Skeletal muscle satellite cell (primary cell): Measurements from ENCODE around the gene AGXT2. TPM values are rescaled to one million over a fixed set of nuclear protein-coding genes. Genes with fewer than 3 reads are reported as not detected.

Experiments
- H3K27me3 ChIP-seq: 2 replicates; pipeline ENCODE4 v1.7.0; 2013; ENCODE audit warnings: low read length; ENCODE audit not compliant: control insufficient read depth, insufficient read depth
- H3K36me3 ChIP-seq: 2 replicates; pipeline ENCODE4 v1.7.0; 2013; ENCODE audit warnings: mild to moderate bottlenecking, control low read depth, low read length; ENCODE audit not compliant: insufficient read depth
- H3K4me1 ChIP-seq: 2 replicates; pipeline ENCODE4 v1.7.0; 2013; ENCODE audit warnings: low read length; ENCODE audit not compliant: control insufficient read depth, insufficient read depth
- H3K4me2 ChIP-seq: 2 replicates; pipeline ENCODE4 v1.7.0; 2013; ENCODE audit warnings: mild to moderate bottlenecking, low read length
- H3K4me3 ChIP-seq: 2 replicates; pipeline ENCODE4 v1.7.0; 2013; ENCODE audit warnings: low read length
- H3K9ac ChIP-seq: 2 replicates; pipeline ENCODE4 v1.7.0; 2013; ENCODE audit warnings: mild to moderate bottlenecking, low read depth, low read length, moderate library complexity
- H3K9me3 ChIP-seq: replicated peaks from 2 replicates; pipeline ENCODE4 v1.7.0; 2013; ENCODE audit warnings: mild to moderate bottlenecking, control low read depth, low read length
- total RNA-seq: library from RNA; depleted of rRNA; stranded (reverse); fragments of >200 nt; gene quantifications from 2 replicates; pipeline ENCODE4 v1.2.3, GENCODE V29; 2012; rRNA removed

Gene AGXT2, protein sequence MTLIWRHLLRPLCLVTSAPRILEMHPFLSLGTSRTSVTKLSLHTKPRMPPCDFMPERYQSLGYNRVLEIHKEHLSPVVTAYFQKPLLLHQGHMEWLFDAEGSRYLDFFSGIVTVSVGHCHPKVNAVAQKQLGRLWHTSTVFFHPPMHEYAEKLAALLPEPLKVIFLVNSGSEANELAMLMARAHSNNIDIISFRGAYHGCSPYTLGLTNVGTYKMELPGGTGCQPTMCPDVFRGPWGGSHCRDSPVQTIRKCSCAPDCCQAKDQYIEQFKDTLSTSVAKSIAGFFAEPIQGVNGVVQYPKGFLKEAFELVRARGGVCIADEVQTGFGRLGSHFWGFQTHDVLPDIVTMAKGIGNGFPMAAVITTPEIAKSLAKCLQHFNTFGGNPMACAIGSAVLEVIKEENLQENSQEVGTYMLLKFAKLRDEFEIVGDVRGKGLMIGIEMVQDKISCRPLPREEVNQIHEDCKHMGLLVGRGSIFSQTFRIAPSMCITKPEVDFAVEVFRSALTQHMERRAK
- total RNA-seq: not detected in 2 replicates

DNA sequence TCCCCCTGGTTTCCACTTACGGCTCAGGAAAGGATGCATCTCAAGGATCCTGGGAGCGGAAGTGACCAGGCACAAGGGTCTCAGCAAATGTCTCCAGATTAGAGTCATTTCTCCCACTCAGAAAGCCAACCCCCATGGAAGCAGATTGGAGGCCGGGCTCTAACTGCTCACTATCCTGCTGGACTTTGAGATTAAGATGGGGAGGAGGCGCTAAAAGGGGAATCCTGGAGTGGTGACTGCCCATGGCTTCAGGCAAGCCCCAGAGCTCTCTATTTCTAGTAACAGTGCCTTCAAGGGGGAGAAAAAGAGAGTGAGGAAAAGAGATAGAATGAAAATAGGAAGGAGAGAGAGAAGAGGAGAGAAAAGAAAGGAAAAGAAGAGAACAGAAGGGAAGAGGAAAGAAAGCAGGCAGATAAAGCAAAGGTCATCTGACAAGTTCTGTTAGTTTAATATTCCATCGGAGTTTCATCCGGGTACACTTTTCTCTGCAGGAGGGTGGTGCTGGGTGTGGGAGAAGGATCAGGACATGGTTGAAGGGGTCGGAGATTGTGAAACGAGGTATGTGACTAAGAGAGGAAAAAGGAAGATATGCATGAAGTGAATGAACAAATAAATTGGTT is at the start of gene AGXT2:
AGXT2 (minus strand) TSS at position 165 of the 620 bp plus-strand sequence; CDS start at position 108, 57 bp downstream.
- Histone ChIP-seq H3K9me3 (no peaks in the 10 kb centered on the region), H3K4me2 (no peak within 1 kb of the TSS), H3K4me1 (peaks cover 17% of the 10 kb centered on the region), H3K27me3 (no peaks in the 10 kb centered on the region), H3K36me3 (no peaks in the 10 kb centered on the region), H3K4me3 (no peak within 1 kb of the TSS), H3K9ac (no peak within 1 kb of the TSS)

- no peaks in the 10 kb centered on the region for H3K36me3 ChIP-seq
- H3K4me3 ChIP-seq: no peak overlapping the region
- H3K4me2 ChIP-seq: no peak overlapping the region
- H3K9me3 ChIP-seq: no peaks in the 10 kb centered on the region
- peaks cover 21% of the 10 kb centered on the region for H3K27me3 ChIP-seq
- no peaks in the 10 kb centered on the region for H3K4me1 ChIP-seq
- H3K9ac ChIP-seq: no peak overlapping the region
Observed at GRCh38 chr5:35096932-35097331, 49.2 kb upstream of the AGXT2 start.

DNA sequence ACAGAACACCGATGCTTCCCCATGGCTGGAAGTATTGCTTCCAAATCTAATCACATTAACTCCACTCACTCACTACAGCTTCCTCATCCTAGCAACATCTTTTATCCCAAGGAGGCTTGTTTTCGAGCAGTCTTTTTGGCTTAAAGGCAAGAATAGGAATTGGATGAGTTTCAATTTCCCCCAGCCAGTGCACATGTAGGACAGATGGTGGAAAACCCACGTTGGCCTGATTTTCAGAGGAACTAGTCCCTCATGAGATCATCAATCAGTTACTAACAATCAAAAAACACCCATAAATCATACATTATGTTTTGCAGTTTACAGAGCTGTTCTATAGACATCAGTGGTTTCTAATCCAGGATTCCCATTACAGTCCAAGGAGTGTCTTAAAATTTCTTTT is 48.5 kb upstream of the AGXT2 start:
- no peak overlapping the region for H3K9ac ChIP-seq
- H3K4me3 ChIP-seq: no peak overlapping the region
- no peak overlapping the region for H3K4me2 ChIP-seq
- no peaks in the 10 kb centered on the region for H3K4me1 ChIP-seq
- H3K9me3 ChIP-seq: no peaks in the 10 kb centered on the region
- peaks cover 26% of the 10 kb centered on the region for H3K27me3 ChIP-seq
- H3K36me3 ChIP-seq: no peaks in the 10 kb centered on the region

DNA sequence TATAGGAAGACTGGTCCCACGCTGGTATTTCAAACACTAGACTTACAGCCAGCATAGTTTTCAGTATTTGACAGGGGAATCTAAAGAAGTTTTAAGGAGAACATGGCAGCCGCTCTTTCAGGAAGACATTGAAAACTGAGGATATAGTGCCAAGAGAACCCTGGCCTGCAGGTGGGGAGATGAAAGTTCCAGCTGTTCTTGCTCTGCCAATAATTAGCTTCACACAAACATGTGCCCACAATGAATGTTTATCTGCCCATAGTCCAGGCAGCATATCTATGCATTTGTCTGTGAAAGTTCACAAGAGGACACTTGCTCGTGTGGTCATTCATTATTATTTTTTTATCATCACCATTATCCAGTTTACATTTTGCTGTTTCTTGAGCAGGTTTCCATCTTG is 47.6 kb upstream of the AGXT2 start:
- H3K27me3 ChIP-seq: peaks cover 24% of the 10 kb centered on the region
- H3K4me1 ChIP-seq: no peaks in the 10 kb centered on the region
- no peak overlapping the region for H3K4me3 ChIP-seq
- no peaks in the 10 kb centered on the region for H3K9me3 ChIP-seq
- no peak overlapping the region for H3K9ac ChIP-seq
- no peaks in the 10 kb centered on the region for H3K36me3 ChIP-seq
- no peak overlapping the region for H3K4me2 ChIP-seq

DNA sequence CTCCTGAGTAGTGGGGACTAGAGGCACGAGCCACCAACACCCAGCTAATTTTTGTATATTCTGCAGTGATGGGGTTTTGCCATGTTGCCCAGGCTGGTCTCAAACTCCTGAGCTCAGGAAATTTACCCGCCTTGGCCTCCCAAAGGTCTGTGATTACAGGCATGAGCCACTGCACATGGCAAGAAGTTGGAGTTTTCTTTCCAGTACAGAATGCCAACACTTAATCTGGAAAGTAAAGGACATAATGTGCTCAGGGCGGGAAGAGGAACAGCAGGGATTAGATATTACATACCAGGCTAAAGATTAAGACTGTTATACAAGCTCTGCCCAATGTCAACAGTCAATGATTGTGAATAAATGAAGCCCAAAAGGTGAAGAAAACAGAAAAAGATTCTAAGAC is 47.2 kb upstream of the AGXT2 start:
- Histone ChIP-seq H3K27me3 (peaks cover 24% of the 10 kb centered on the region), H3K36me3 (no peaks in the 10 kb centered on the region), H3K4me1 (no peaks in the 10 kb centered on the region), H3K4me3 (no peak overlapping the region), H3K9me3 (no peaks in the 10 kb centered on the region), H3K4me2 (no peak overlapping the region), H3K9ac (no peak overlapping the region)

DNA sequence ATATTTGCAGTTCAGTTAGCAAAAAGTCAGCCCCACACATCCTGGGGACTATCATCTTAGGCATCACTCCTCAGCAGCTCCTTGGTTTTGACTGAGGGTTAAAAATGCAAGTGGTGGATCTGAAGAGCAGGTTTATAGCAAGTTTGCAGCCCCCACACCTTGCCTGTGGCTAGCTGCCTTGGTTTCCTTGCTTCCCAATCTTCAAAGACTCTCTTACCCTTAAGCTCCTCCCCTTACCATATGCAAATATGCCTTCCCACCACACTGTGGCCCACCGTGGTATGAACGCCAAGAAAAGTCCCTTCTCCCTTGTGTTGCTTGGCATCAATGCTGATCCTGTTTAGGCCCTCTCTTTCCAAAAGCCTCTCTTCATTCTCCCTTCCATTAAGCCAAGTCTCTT is 45.0 kb upstream of the AGXT2 start:
- H3K9ac ChIP-seq: no peak overlapping the region
- H3K9me3 ChIP-seq: no peaks in the 10 kb centered on the region
- H3K4me2 ChIP-seq: no peak overlapping the region
- no peaks in the 10 kb centered on the region for H3K36me3 ChIP-seq
- peaks cover 13% of the 10 kb centered on the region for H3K4me1 ChIP-seq
- H3K4me3 ChIP-seq: no peak overlapping the region
- peaks cover 22% of the 10 kb centered on the region for H3K27me3 ChIP-seq

DNA sequence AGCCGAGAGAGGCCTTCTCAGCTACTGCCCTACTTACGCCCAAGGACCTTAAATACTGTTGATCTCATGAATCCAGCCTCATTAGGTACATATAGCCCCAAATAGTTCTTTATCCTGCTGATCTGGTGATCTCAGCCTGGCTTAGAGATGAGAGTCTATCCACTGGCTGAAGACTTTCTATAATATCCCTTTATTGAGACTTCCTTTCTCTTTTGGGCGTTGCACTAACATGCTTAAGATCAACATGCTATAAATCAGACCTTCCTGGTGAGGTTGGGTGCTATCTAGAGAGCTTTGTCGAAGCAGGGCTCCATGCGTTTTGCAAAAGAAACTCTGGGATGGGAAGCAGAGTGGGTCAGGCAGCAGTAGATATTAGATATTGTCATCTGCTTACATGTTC is 44.0 kb upstream of the AGXT2 start:
- H3K4me2 ChIP-seq: no peak overlapping the region
- H3K9ac ChIP-seq: no peak overlapping the region
- peaks cover 14% of the 10 kb centered on the region for H3K4me1 ChIP-seq
- peaks cover 17% of the 10 kb centered on the region for H3K27me3 ChIP-seq
- H3K4me3 ChIP-seq: no peak overlapping the region
- no peaks in the 10 kb centered on the region for H3K9me3 ChIP-seq
- H3K36me3 ChIP-seq: no peaks in the 10 kb centered on the region

DNA sequence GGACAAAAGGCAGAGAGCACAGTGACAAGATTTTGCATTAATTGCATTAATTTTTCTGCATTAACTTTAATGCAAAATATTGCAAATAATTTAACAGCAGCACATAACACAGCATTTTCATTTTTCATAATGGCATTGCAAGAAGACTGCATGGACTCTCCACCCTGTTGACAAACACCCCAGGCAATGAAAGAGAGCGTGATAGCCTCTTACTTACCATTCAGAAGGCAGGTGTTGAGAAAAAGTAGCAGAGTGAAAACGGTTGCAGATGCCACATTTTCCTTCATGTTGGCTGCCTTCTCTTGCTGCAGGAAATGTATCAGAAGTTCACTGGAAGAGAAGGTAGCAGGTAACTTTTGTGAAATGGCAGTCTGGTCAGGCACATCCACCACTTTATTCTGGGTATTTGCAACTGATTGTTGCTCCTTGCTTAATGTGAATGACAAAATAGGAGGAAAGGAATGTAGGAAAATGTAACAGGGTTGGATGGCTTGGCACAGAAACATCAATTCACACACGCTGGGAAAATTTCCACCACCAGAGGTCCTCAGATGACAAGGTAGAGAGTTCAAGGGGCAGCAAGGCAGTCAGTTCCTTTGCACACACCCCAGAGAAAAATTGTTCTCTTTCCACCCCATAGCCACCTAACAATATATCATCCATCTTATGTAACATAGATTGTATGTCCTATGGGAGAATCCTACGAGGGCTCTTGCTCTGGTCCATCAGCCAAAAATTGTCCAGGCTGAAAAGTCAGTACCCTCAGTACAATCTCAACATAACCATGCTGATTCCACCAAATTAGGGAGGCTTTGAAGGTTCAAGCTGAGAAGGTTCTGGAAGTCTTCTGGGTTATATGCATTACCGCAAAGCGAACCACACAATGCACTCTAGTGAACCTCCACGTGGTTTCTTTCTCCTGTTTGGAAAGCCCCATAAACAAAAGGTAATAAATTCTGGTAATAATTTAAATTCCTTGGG is 41.9 kb upstream of the AGXT2 start:
- no peak overlapping the region for H3K9ac ChIP-seq
- no peaks in the 10 kb centered on the region for H3K36me3 ChIP-seq
- H3K27me3 ChIP-seq: peaks cover 21% of the 10 kb centered on the region
- H3K4me2 ChIP-seq: no peak overlapping the region
- H3K9me3 ChIP-seq: no peaks in the 10 kb centered on the region
- peaks cover 14% of the 10 kb centered on the region for H3K4me1 ChIP-seq
- H3K4me3 ChIP-seq: no peak overlapping the region

DNA sequence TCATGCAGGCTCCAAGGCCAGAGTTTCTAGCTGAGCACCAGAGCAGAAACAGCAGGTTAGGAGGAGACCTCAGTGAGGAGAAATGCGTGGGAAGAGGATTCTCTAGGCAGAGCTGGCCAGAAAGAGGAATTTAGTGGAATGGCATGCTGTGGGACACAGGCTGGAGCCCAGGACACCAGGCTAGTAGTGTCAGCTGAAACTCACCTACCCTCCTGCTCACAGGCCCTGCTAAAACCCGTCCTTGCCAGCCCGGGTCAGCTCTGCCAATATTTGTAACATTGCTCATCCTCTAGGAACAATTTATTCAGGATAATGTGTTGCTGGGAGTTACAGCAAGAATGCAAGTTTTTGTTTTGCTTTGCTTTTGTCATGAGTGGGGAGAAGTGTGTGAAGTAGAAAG is 40.2 kb upstream of the AGXT2 start:
- H3K4me2 ChIP-seq: peak overlapping the region; percentile 11
- H3K9ac ChIP-seq: peak overlapping the region; percentile 23
- no peaks in the 10 kb centered on the region for H3K9me3 ChIP-seq
- H3K4me1 ChIP-seq: peaks cover 14% of the 10 kb centered on the region
- H3K36me3 ChIP-seq: no peaks in the 10 kb centered on the region
- H3K27me3 ChIP-seq: peaks cover 21% of the 10 kb centered on the region
- H3K4me3 ChIP-seq: no peak overlapping the region

GRCh38 chr5:35083150-35083549 is 35.4 kb upstream of the AGXT2 start:
- Histone ChIP-seq H3K27me3 (peaks cover 11% of the 10 kb centered on the region), H3K9ac (no peak overlapping the region), H3K4me1 (peaks cover 6% of the 10 kb centered on the region), H3K9me3 (no peaks in the 10 kb centered on the region), H3K36me3 (no peaks in the 10 kb centered on the region), H3K4me3 (no peak overlapping the region), H3K4me2 (no peak overlapping the region)

- no peak overlapping the region for H3K4me2 ChIP-seq
- no peak overlapping the region for H3K4me3 ChIP-seq
- H3K36me3 ChIP-seq: no peaks in the 10 kb centered on the region
- no peak overlapping the region for H3K9ac ChIP-seq
- no peaks in the 10 kb centered on the region for H3K9me3 ChIP-seq
- no peaks in the 10 kb centered on the region for H3K4me1 ChIP-seq
- H3K27me3 ChIP-seq: peaks cover 11% of the 10 kb centered on the region
Observed at GRCh38 chr5:35082530-35082929, 34.8 kb upstream of the AGXT2 start.
